ENCODE data around the gene KCTD16. TPM values are rescaled to one million over a fixed set of nuclear protein-coding genes. Genes with fewer than 3 reads are reported as not detected.

The KCTD16 gene
- total and polyA plus RNA-seq, 2 donors, result 0.02 to 0.09 TPM

- 95% methylated on average over 4 of the region's 4 CpGs for WGBS
- Histone ChIP-seq H3K27me3 (ENCODE audit: control insufficient read depth in 2 of 2, insufficient read depth in 1 of 2, low read length in 1 of 2) (no peaks in the 10 kb centered on the region), H3K9me3 (ENCODE audit: control insufficient read depth in 2 of 2, insufficient read depth in 1 of 2, low read length in 1 of 2) (no peaks in the 10 kb centered on the region), H3K36me3 (ENCODE audit: control insufficient read depth in 2 of 2, insufficient read depth in 2 of 2, low read length in 1 of 2) (no peaks in the 10 kb centered on the region), H3K4me1 (ENCODE audit: control insufficient read depth in 2 of 2, insufficient read depth in 2 of 2, low read length in 2 of 2) (no peaks in the 10 kb centered on the region), H3K27ac (ENCODE audit: low read depth in 1 of 2, low read length in 1 of 2) (peak overlapping the region in 1 of 2 donors; percentile 27), H3K4me3 (ENCODE audit: low read length in 2 of 2) (no peak overlapping the region)
- DNase-seq (ENCODE audit: low read depth in 6 of 9, low spot score in 9 of 9), result no peak
Observed at GRCh38 chr5:144133050-144133633, 37.5 kb upstream of the KCTD16 start.

DNA sequence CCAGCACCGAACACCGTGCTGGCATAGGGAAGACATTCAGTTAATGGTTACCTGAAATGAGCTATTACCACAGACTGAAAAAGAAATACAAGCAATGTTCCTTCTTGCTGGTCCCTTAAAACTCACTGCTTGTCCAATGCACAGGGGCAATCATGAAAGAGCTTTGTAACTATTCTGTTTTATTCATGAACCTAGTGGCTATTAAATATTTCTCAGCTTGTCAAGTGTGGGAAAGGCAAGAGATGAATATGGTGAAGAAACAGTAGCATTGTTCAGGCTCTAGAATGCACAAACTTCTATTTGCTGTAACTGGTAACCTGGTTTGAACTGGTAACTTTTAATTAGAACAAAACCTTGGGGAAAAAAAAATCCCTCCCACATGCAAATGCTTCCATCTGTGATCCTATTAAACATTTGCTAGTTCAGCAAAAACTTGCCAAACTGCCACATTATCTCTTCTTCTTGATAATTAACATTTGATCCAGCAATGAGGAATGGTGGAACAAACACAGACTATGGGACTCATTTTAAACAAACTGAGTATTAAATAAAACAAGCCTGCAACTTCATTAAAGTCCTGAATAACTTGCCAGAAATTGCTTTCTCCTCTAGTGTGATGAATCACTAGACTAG, 36.4 kb upstream of the KCTD16 start:
- no peak for DNase-seq (ENCODE audit: low read depth in 6 of 9, low spot score in 9 of 9)
- no peaks in the 10 kb centered on the region for H3K9me3 ChIP-seq (ENCODE audit: control insufficient read depth in 2 of 2, insufficient read depth in 1 of 2, low read length in 1 of 2)
- no peaks in the 10 kb centered on the region for H3K27me3 ChIP-seq (ENCODE audit: control insufficient read depth in 2 of 2, insufficient read depth in 1 of 2, low read length in 1 of 2)
- no peaks in the 10 kb centered on the region for H3K4me1 ChIP-seq (ENCODE audit: control insufficient read depth in 2 of 2, insufficient read depth in 2 of 2, low read length in 2 of 2)
- no peak overlapping the region for H3K4me3 ChIP-seq (ENCODE audit: low read length in 2 of 2)
- 96% methylated on average over 2 of the region's 2 CpGs for WGBS
- H3K27ac ChIP-seq (ENCODE audit: low read depth in 1 of 2, low read length in 1 of 2), result no peak overlapping the region
- no peaks in the 10 kb centered on the region for H3K36me3 ChIP-seq (ENCODE audit: control insufficient read depth in 2 of 2, insufficient read depth in 2 of 2, low read length in 1 of 2)

GRCh38 chr5:144135113-144135762, 35.4 kb upstream of the KCTD16 start:
- no peaks in the 10 kb centered on the region for H3K36me3 ChIP-seq (ENCODE audit: control insufficient read depth in 2 of 2, insufficient read depth in 2 of 2, low read length in 1 of 2)
- H3K27me3 ChIP-seq (ENCODE audit: control insufficient read depth in 2 of 2, insufficient read depth in 1 of 2, low read length in 1 of 2), result no peaks in the 10 kb centered on the region
- no peak overlapping the region for H3K4me3 ChIP-seq (ENCODE audit: low read length in 2 of 2)
- DNase-seq (ENCODE audit: low read depth in 6 of 9, low spot score in 9 of 9), result no peak
- no peaks in the 10 kb centered on the region for H3K9me3 ChIP-seq (ENCODE audit: control insufficient read depth in 2 of 2, insufficient read depth in 1 of 2, low read length in 1 of 2)
- 90% methylated on average over 3 of the region's 3 CpGs for WGBS
- H3K4me1 ChIP-seq (ENCODE audit: control insufficient read depth in 2 of 2, insufficient read depth in 2 of 2, low read length in 2 of 2), result no peaks in the 10 kb centered on the region
- H3K27ac ChIP-seq (ENCODE audit: low read depth in 1 of 2, low read length in 1 of 2), result no peak overlapping the region

DNA sequence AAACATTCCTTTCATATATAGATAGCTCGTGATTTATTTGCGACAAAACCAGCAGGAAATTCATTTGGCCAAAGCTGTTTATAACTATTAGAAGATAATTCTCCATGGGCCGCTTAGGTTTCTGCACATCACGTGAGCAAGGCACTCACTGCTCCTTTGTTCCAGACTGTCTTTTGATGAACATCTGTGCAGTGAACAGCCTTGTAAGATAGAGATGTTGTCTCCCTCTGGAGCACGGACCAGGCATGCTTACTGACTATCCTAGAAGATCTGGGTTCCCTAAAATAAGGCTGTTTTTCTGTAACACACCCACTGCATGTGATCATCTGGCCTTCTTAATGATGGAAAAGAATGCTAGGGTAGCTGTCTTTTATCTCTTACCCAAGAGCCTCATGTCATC, 31.1 kb upstream of the KCTD16 start:
- no peak for DNase-seq (ENCODE audit: low read depth in 6 of 9, low spot score in 9 of 9)
- H3K4me1 ChIP-seq (ENCODE audit: control insufficient read depth in 2 of 2, insufficient read depth in 2 of 2, low read length in 2 of 2), result peaks cover 0 to 7% of the 10 kb centered on the region in 2 donors
- WGBS, result 97% methylated on average over 5 of the region's 5 CpGs

GRCh38 chr5:144141585-144141984, 29.1 kb upstream of the KCTD16 start:
- no peaks in the 10 kb centered on the region for H3K27me3 ChIP-seq (ENCODE audit: control insufficient read depth in 2 of 2, insufficient read depth in 1 of 2, low read length in 1 of 2)
- H3K4me1 ChIP-seq (ENCODE audit: control insufficient read depth in 2 of 2, insufficient read depth in 2 of 2, low read length in 2 of 2), result peaks cover 0 to 7% of the 10 kb centered on the region in 2 donors
- H3K36me3 ChIP-seq (ENCODE audit: control insufficient read depth in 2 of 2, insufficient read depth in 2 of 2, low read length in 1 of 2), result no peaks in the 10 kb centered on the region
- 96% methylated on average over 2 of the region's 2 CpGs for WGBS
- no peak overlapping the region for H3K4me3 ChIP-seq (ENCODE audit: low read length in 2 of 2)
- peak overlapping the region in 1 of 2 donors; percentile 74 for H3K27ac ChIP-seq (ENCODE audit: low read depth in 1 of 2, low read length in 1 of 2)
- DNase-seq (ENCODE audit: low read depth in 6 of 9, low spot score in 9 of 9), result peak in 2 of 9 donors; percentile 9 to 40
- H3K9me3 ChIP-seq (ENCODE audit: control insufficient read depth in 2 of 2, insufficient read depth in 1 of 2, low read length in 1 of 2), result no peaks in the 10 kb centered on the region

More for the DNA sequence above, 31.1 kb upstream of the KCTD16 start:
- Histone ChIP-seq H3K27me3 (ENCODE audit: control insufficient read depth in 2 of 2, insufficient read depth in 1 of 2, low read length in 1 of 2) (no peaks in the 10 kb centered on the region), H3K9me3 (ENCODE audit: control insufficient read depth in 2 of 2, insufficient read depth in 1 of 2, low read length in 1 of 2) (no peaks in the 10 kb centered on the region), H3K4me3 (ENCODE audit: low read length in 2 of 2) (no peak overlapping the region), H3K27ac (ENCODE audit: low read depth in 1 of 2, low read length in 1 of 2) (no peak overlapping the region), H3K36me3 (ENCODE audit: control insufficient read depth in 2 of 2, insufficient read depth in 2 of 2, low read length in 1 of 2) (no peaks in the 10 kb centered on the region)

GRCh38 chr5:144142139-144142823, 28.4 kb upstream of the KCTD16 start:
- Histone ChIP-seq H3K27ac (ENCODE audit: low read depth in 1 of 2, low read length in 1 of 2) (peak overlapping the region in 1 of 2 donors; percentile 74), H3K4me1 (ENCODE audit: control insufficient read depth in 2 of 2, insufficient read depth in 2 of 2, low read length in 2 of 2) (peaks cover 0 to 7% of the 10 kb centered on the region in 2 donors), H3K36me3 (ENCODE audit: control insufficient read depth in 2 of 2, insufficient read depth in 2 of 2, low read length in 1 of 2) (no peaks in the 10 kb centered on the region), H3K4me3 (ENCODE audit: low read length in 2 of 2) (no peak overlapping the region), H3K27me3 (ENCODE audit: control insufficient read depth in 2 of 2, insufficient read depth in 1 of 2, low read length in 1 of 2) (no peaks in the 10 kb centered on the region), H3K9me3 (ENCODE audit: control insufficient read depth in 2 of 2, insufficient read depth in 1 of 2, low read length in 1 of 2) (no peaks in the 10 kb centered on the region)
- 9% methylated on average over 2 of the region's 2 CpGs for WGBS
- peak in 2 of 9 donors; percentile 6 to 43 for DNase-seq (ENCODE audit: low read depth in 6 of 9, low spot score in 9 of 9)

GRCh38 chr5:144142824-144143162, 27.9 kb upstream of the KCTD16 start:
- no peak overlapping the region for H3K4me3 ChIP-seq (ENCODE audit: low read length in 2 of 2)
- peak overlapping the region in 1 of 2 donors; percentile 74 for H3K27ac ChIP-seq (ENCODE audit: low read depth in 1 of 2, low read length in 1 of 2)
- 53% methylated on average over 1 of the region's 1 CpG for WGBS
- DNase-seq (ENCODE audit: low read depth in 6 of 9, low spot score in 9 of 9), result no peak
- H3K4me1 ChIP-seq (ENCODE audit: control insufficient read depth in 2 of 2, insufficient read depth in 2 of 2, low read length in 2 of 2), result peaks cover 0 to 7% of the 10 kb centered on the region in 2 donors
- H3K9me3 ChIP-seq (ENCODE audit: control insufficient read depth in 2 of 2, insufficient read depth in 1 of 2, low read length in 1 of 2), result no peaks in the 10 kb centered on the region
- no peaks in the 10 kb centered on the region for H3K27me3 ChIP-seq (ENCODE audit: control insufficient read depth in 2 of 2, insufficient read depth in 1 of 2, low read length in 1 of 2)
- no peaks in the 10 kb centered on the region for H3K36me3 ChIP-seq (ENCODE audit: control insufficient read depth in 2 of 2, insufficient read depth in 2 of 2, low read length in 1 of 2)

DNA sequence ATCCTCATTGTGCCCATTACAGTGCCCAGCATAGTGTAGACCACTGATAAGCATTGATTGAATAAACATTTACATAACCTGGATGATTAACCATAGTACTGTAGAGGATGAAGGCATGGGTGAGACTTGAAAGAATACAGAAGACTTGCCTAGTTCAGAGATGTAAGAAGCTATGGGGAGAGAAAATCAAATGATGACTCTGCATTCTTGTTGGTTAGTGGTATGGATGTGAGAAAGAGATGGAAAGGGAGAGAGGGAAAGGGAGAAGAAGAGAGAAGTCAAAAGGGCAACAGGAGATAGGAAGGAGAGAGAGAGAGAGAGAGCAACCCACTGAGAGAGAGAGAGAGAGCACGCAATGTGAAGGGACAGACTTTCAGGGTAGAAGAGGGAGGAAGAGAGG, 27.0 kb upstream of the KCTD16 start:
- no peak for DNase-seq (ENCODE audit: low read depth in 6 of 9, low spot score in 9 of 9)
- peaks cover 0 to 7% of the 10 kb centered on the region in 2 donors for H3K4me1 ChIP-seq (ENCODE audit: control insufficient read depth in 2 of 2, insufficient read depth in 2 of 2, low read length in 2 of 2)
- no peaks in the 10 kb centered on the region for H3K36me3 ChIP-seq (ENCODE audit: control insufficient read depth in 2 of 2, insufficient read depth in 2 of 2, low read length in 1 of 2)
- H3K9me3 ChIP-seq (ENCODE audit: control insufficient read depth in 2 of 2, insufficient read depth in 1 of 2, low read length in 1 of 2), result no peaks in the 10 kb centered on the region
- no peak overlapping the region for H3K27ac ChIP-seq (ENCODE audit: low read depth in 1 of 2, low read length in 1 of 2)
- H3K27me3 ChIP-seq (ENCODE audit: control insufficient read depth in 2 of 2, insufficient read depth in 1 of 2, low read length in 1 of 2), result no peaks in the 10 kb centered on the region
- no peak overlapping the region for H3K4me3 ChIP-seq (ENCODE audit: low read length in 2 of 2)
- WGBS, result 94% methylated on average over 1 of the region's 1 CpG

All from thymus (tissue), 11 donors.